Esophagus muscularis mucosa (tissue), 4 donors: ENCODE measurements around the gene PTPRE.

Source experiments
- EP300 ChIP-seq: sonication (generic); formaldehyde crosslinking; IDR thresholded peaks from one replicate; pipeline ENCODE4 v1.6.1; 2017; ENCODE audit warnings: antibody characterized with exemption
- POLR2A ChIP-seq: fragments of 450-650 bp; IDR thresholded peaks from one replicate; pipeline ENCODE4 v1.6.1; 2017; ENCODE audit warnings: antibody characterized with exemption, moderate library complexity, mild to moderate bottlenecking, low read depth
- TF ChIP-seq, protein P1 (sequence below), 3 experiments: fragments of 200-600 bp in 2 of 3; fragments of 450-650 bp in 1 of 3; sonication (generic) in 2 of 3; IDR thresholded peaks; one replicate each; pipeline ENCODE4 v1.5.1; 2017 to 2019; ENCODE audit warnings: antibody characterized with exemption in 3 of 3, mild to moderate bottlenecking in 2 of 3, moderate library complexity in 1 of 3

DNA sequence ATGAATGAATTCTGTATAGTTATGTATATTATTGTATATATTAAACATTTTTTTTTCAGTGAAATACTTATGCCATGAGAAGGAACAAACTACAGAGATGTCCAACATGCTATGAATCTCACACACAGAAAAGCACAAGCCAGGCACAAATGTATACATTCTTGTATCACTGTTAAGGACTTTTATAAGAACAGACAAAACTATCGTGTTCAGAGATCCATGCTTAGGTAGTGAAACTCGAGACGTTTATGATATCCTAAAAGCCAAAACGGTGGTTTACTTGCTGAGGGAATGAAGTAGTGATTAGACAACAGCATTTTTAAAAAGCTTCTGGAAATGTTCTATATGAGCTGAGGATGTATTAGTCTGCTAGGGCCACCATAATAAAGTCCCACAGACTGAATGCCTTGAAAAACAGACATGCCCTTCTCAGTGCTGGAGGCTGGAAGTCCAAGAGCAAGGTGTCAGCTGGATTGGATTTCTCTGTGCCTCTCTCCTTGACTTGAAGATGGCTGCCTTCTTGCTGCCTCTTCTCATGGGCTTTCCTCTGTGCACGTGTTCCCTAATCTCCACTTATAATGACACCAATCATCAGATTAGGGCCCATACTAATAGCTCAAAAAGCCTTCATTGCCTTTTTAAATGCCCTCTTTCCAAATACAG is 215.0 kb downstream of the PTPRE start:
- TF ChIP-seq EP300: no peak
- TF ChIP-seq POLR2A: no peak
- TF ChIP-seq, protein P1, sequence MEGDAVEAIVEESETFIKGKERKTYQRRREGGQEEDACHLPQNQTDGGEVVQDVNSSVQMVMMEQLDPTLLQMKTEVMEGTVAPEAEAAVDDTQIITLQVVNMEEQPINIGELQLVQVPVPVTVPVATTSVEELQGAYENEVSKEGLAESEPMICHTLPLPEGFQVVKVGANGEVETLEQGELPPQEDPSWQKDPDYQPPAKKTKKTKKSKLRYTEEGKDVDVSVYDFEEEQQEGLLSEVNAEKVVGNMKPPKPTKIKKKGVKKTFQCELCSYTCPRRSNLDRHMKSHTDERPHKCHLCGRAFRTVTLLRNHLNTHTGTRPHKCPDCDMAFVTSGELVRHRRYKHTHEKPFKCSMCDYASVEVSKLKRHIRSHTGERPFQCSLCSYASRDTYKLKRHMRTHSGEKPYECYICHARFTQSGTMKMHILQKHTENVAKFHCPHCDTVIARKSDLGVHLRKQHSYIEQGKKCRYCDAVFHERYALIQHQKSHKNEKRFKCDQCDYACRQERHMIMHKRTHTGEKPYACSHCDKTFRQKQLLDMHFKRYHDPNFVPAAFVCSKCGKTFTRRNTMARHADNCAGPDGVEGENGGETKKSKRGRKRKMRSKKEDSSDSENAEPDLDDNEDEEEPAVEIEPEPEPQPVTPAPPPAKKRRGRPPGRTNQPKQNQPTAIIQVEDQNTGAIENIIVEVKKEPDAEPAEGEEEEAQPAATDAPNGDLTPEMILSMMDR (IDR thresholded peaks at IDR 0.05): no peak
